ENCODE data around the gene KCTD5. TPM values are rescaled to one million over a fixed set of nuclear protein-coding genes. Genes with fewer than 3 reads are reported as not detected.
A peak's percentile ranks its signal among the peaks of the same experiment; 100 is the strongest.

Gene KCTD5
- total and polyA plus RNA-seq, 9 of the 15 experiments (the other 6 are each of a cell fraction or from before 2014, with no cell fraction given) = 0.73 to 58.3 (median 32.3) TPM

DNA sequence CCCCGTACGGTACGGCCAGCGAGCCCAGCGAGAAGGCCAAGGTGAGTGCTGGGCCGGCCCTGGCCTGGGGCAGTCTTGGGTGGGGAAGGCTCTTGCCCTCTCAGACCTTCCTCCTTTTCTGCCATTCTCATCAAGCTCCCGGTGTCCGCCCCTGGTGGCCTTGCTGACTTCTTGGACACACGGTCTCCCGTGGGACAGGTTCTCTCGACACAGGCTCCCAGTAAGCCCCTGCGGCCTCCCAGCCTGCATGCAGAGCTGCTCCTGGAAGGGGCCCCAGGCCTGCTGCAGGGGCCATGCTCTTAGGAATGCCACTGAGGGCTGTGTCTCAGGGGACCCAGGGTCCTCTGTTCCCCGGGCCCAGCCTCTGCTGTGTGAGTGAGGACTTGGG lies 20.1 kb downstream of the KCTD5 start:
- ATAC-seq = no peak
- Histone ChIP-seq H2AFZ (ENCODE audit: low read depth, low read length) (no peak overlapping the region), H3K4me2 (ENCODE audit: insufficient read depth, low read length) (no peak overlapping the region), H3K9me3 (replicated peaks; ENCODE audit: control insufficient read depth, insufficient read depth, low read depth, low read length) (no peaks in the 10 kb centered on the region), H3K27ac (ENCODE audit: extremely low read depth, low read depth, low read length) (no peak overlapping the region), H3K4me3 (no peak overlapping the region), H3K4me1 (replicated peaks in 1 of 2; ENCODE audit: control insufficient read depth in 2 of 2, insufficient read depth in 2 of 2, low read length in 2 of 2) (peaks cover 0 to 35% of the 10 kb centered on the region in 2 experiments; a peak in 1 of 5 replicates), H3K9me1 (ENCODE audit: control insufficient read depth, insufficient read depth, low read length) (peaks cover 2% of the 10 kb centered on the region), H3K27me3 (ENCODE audit: control insufficient read depth in 2 of 2, insufficient read depth in 2 of 2, low read length in 2 of 2) (no peaks in the 10 kb centered on the region), H3K9ac (ENCODE audit: insufficient read depth in 1 of 2, low read depth in 2 of 2, low read length in 2 of 2) (no peak overlapping the region), H3K79me2 (ENCODE audit: control insufficient read depth, insufficient read depth, low read length) (no peaks in the 10 kb centered on the region), H4K20me1 (replicated peaks; ENCODE audit: control insufficient read depth, insufficient read depth, low read length) (no peaks in the 10 kb centered on the region; the same call in 1 of the 2 replicates), H3K36me3 (ENCODE audit: control insufficient read depth, insufficient read depth, low read length) (peaks cover 80% of the 10 kb centered on the region; the same call in 2 of the 3 replicates)
- POLR2A ChIA-PET = no interaction called here
- FAIRE-seq = no peak
- intact Hi-C loops (cut with micrococcal nuclease) (no loop called here), in situ Hi-C loops (cut with MboI) (no loop called here)
- DNase-seq (ENCODE audit: extremely low read depth in 1 of 4, low spot score in 3 of 4) = no peak
- TF ChIP-seq ZBTB8A (IDR thresholded peaks at IDR 0.05; ENCODE audit: partially characterized antibody) (no peak), POLR2G (IDR thresholded peaks at IDR 0.05; ENCODE audit: low read depth, low read length) (0 out of 2 replicates have a peak, but pooled peaks have one; percentile 12)
- 98% methylated on average over 10 of the region's 13 CpGs for WGBS (ENCODE audit: insufficient coverage, low coverage, missing lambda C conversion rate)
- no TSS peak for BruUV-seq (replicated peaks)
- CTCF ChIA-PET (ENCODE audit: low intra/inter-chr PET ratio) = no interaction called here

DNA sequence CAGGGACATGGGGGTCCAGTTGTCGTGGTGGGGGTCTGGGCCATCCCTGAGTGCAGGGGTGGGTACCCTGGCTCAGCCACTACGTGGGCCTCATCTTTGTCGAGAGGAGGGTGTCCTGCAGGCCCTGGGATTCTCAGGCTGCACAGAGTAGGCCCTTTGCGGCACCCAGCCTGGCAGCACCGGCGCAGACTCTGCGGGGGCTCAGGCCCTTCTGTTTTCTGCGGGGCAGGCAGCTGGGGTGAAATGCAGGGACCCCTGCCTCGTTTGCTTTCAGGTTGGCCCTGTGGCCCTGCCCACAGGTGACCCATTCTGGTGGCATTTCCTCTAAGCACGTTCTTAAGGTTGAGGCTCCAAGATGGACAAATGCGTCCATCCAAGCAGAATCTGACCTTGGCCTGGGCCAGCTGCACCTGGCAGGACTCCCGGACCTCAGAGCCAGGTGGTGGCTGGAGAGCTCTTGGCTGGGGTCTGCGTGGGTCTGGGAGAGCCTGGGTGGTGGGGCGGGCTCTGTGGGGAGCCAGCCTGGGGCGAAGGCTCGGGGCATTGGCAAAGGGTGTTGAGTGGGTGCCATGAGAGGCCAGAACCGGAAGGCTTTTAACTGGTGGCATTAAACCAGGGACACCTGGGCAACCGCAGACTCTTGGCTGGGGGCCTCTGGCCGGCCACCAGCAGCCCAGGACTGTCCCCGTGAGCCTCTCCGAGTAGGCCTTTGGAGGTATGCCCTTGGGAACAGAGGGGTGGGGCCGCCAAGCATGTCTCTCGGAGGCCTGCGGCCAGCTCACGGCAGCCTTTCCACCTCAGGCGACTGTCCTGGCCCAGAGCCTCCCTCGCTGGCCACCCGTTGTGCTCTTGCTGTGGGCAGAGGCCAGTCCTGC lies 20.8 kb downstream of the KCTD5 start:
- Histone ChIP-seq H2AFZ (ENCODE audit: low read depth, low read length) (no peak overlapping the region), H3K9me3 (replicated peaks; ENCODE audit: control insufficient read depth, insufficient read depth, low read depth, low read length) (no peaks in the 10 kb centered on the region), H3K4me1 (replicated peaks in 1 of 2; ENCODE audit: control insufficient read depth in 2 of 2, insufficient read depth in 2 of 2, low read length in 2 of 2) (peaks cover 0 to 37% of the 10 kb centered on the region in 2 experiments; a peak in 1 of 5 replicates), H3K27me3 (ENCODE audit: control insufficient read depth in 2 of 2, insufficient read depth in 2 of 2, low read length in 2 of 2) (no peaks in the 10 kb centered on the region), H4K20me1 (replicated peaks; ENCODE audit: control insufficient read depth, insufficient read depth, low read length) (no peaks in the 10 kb centered on the region; the same call in 1 of the 2 replicates), H3K27ac (ENCODE audit: extremely low read depth, low read depth, low read length) (no peak overlapping the region), H3K4me3 (no peak overlapping the region), H3K9me1 (ENCODE audit: control insufficient read depth, insufficient read depth, low read length) (peaks cover 2% of the 10 kb centered on the region), H3K36me3 (ENCODE audit: control insufficient read depth, insufficient read depth, low read length) (peaks cover 80% of the 10 kb centered on the region; the same call in 2 of the 3 replicates), H3K4me2 (ENCODE audit: insufficient read depth, low read length) (no peak overlapping the region), H3K79me2 (ENCODE audit: control insufficient read depth, insufficient read depth, low read length) (no peaks in the 10 kb centered on the region), H3K9ac (ENCODE audit: insufficient read depth in 1 of 2, low read depth in 2 of 2, low read length in 2 of 2) (peak overlapping the region in 1 of 2 experiments; percentile 45; a peak in 1 of 4 replicates)
- intact Hi-C loops (cut with micrococcal nuclease) (no loop called here), in situ Hi-C loops (cut with MboI) (no loop called here)
- DNase-seq (ENCODE audit: extremely low read depth in 1 of 4, low spot score in 3 of 4) (no peak), ATAC-seq (no peak), FAIRE-seq (no peak)
- ChIA-PET POLR2A (interaction anchor here (1.0 to 1.8 kb wide), 3 partner anchors 9 to 16 kb away, joined by 3 to 5 read pairs (median 4); no protein-coding TSS in a partner anchor), CTCF (ENCODE audit: low intra/inter-chr PET ratio) (no interaction called here)
- 89% methylated on average over 23 of the region's 28 CpGs for WGBS (ENCODE audit: insufficient coverage, low coverage, missing lambda C conversion rate)
- no TSS peak for BruUV-seq (replicated peaks)
- 0 out of 2 replicates have a peak, but pooled peaks have one; percentile 15 for TF ChIP-seq ZKSCAN1 (IDR thresholded peaks at IDR 0.05; ENCODE audit: low read depth, low read length)
- TF ChIP-seq BDP1 (IDR thresholded peaks at IDR 0.05; ENCODE audit: insufficient read depth, insufficient read length) = no peak
